Omental fat pad (tissue), 4 donors: ENCODE results near the gene CENPP. TPM values are rescaled to one million over a fixed set of nuclear protein-coding genes. Genes with fewer than 3 reads are reported as not detected.

Experiments used
- ATAC-seq: fragments of 150-250 bp; one replicate; pipeline ENCODE4 v1.9.1; 2016; ENCODE audit warnings: mild to moderate bottlenecking, moderate library complexity; ENCODE audit not compliant: low FRiP score
- DNase-seq: peaks from one replicate; pipeline ENCODE4 v3.0.0-alpha.2; 2019; ENCODE audit warnings: low spot score
- CTCF ChIP-seq, 3 donors: fragments of 450-650 bp; IDR thresholded peaks; one replicate each; pipeline ENCODE4 v1.5.1; 2016 to 2017; ENCODE audit warnings: antibody characterized with exemption in 3 of 3, mild to moderate bottlenecking in 3 of 3, moderate library complexity in 2 of 3
- total RNA-seq, 4 donors: library from RNA; depleted of rRNA; stranded (reverse); fragments of >200 nt; gene quantifications; one replicate each; pipeline ENCODE4 v1.1.0, GENCODE V29; 2016

The CENPP gene
- total RNA-seq, 4 donors from 2014 or later, result 1.2 to 7.0 (median 5.6) TPM

GRCh38 chr9:92611621-92612285, 286.0 kb downstream of the CENPP start:
- ATAC-seq, result no peak

GRCh38 chr9:92612292-92612691, 286.5 kb downstream of the CENPP start:
- ATAC-seq (no peak), DNase-seq (no peak)
- no peak for TF ChIP-seq CTCF (IDR thresholded peaks at IDR 0.05)

More at GRCh38 chr9:92611621-92612285, 286.0 kb downstream of the CENPP start:
- no peak for TF ChIP-seq CTCF (IDR thresholded peaks at IDR 0.05)
- DNase-seq, result no peak

GRCh38 chr9:92612816-92613215, 287.1 kb downstream of the CENPP start:
- ATAC-seq (no peak), DNase-seq (no peak)
- TF ChIP-seq CTCF (IDR thresholded peaks at IDR 0.05), result no peak

- DNase-seq, result no peak
- ATAC-seq, result no peak
- no peak for TF ChIP-seq CTCF (IDR thresholded peaks at IDR 0.05)
Observed at GRCh38 chr9:92613268-92614122, 287.7 kb downstream of the CENPP start.

GRCh38 chr9:92614123-92614510, 288.4 kb downstream of the CENPP start:
- no peak for DNase-seq
- ATAC-seq, result no peak
- TF ChIP-seq CTCF (IDR thresholded peaks at IDR 0.05), result no peak

- TF ChIP-seq CTCF (IDR thresholded peaks at IDR 0.05), result no peak
- no peak for DNase-seq
- no peak for ATAC-seq
Observed at GRCh38 chr9:92614763-92615461, 289.2 kb downstream of the CENPP start.
